ENCODE results near the gene NAGK.
"Not testable (repeated sequence)": the region's sequence is repeated elsewhere in the genome, so short reads cannot be mapped to it uniquely, and the experiment has no call there.

The NAGK gene

GRCh38 chr2:71070294-71071093 lies 2.0 kb downstream of the NAGK start:
- FAIRE-seq (peak; percentile 56), DNase-seq (ENCODE audit: insufficient read length, low spot score) (no peak)
- TF ChIP-seq TAF1 (IDR thresholded peaks at IDR 0.05; ENCODE audit: low read depth, low read length): no peak; the same call in 1 of the 2 replicates
- peak; percentile 59; the same call in 1 of the 2 replicates for TF ChIP-seq POLR2A (IDR thresholded peaks at IDR 0.05; ENCODE audit: low read depth, low read length)
- no peak for TF ChIP-seq SPI1 (IDR thresholded peaks at IDR 0.05; ENCODE audit: low read depth, low read length)
- TF ChIP-seq POU2F2 (IDR thresholded peaks at IDR 0.05; ENCODE audit: low read depth, low read length): no peak; the same call in 1 of the 2 replicates
- no peak for TF ChIP-seq POLR2AphosphoS5 (IDR thresholded peaks at IDR 0.05; ENCODE audit: low read depth, low read length)
- TF ChIP-seq PAX5 (IDR thresholded peaks at IDR 0.05; ENCODE audit: insufficient read depth, low read length, severe bottlenecking): peak; percentile 70

GRCh38 chr2:71071681-71072398 lies 3.4 kb downstream of the NAGK start:
- DNase-seq (ENCODE audit: insufficient read length, low spot score) (peak; percentile 62), FAIRE-seq (peak; percentile 83)
- peak; percentile 99 for TF ChIP-seq SPI1 (IDR thresholded peaks at IDR 0.05; ENCODE audit: low read depth, low read length)
- TF ChIP-seq POU2F2 (IDR thresholded peaks at IDR 0.05; ENCODE audit: low read depth, low read length): no peak
- peak; percentile 79 for TF ChIP-seq POLR2AphosphoS5 (IDR thresholded peaks at IDR 0.05; ENCODE audit: low read depth, low read length)
- no peak for TF ChIP-seq PAX5 (IDR thresholded peaks at IDR 0.05; ENCODE audit: insufficient read depth, low read length, severe bottlenecking)
- 0 out of 2 replicates have a peak, but pooled peaks have one; percentile 27 for TF ChIP-seq TAF1 (IDR thresholded peaks at IDR 0.05; ENCODE audit: low read depth, low read length)
- peak; percentile 71 for TF ChIP-seq POLR2A (IDR thresholded peaks at IDR 0.05; ENCODE audit: low read depth, low read length)

- FAIRE-seq (no peak), DNase-seq (ENCODE audit: insufficient read length, low spot score) (no peak)
- TF ChIP-seq PAX5 (IDR thresholded peaks at IDR 0.05; ENCODE audit: insufficient read depth, low read length, severe bottlenecking) (no peak), SPI1 (IDR thresholded peaks at IDR 0.05; ENCODE audit: low read depth, low read length) (no peak), TAF1 (IDR thresholded peaks at IDR 0.05; ENCODE audit: low read depth, low read length) (no peak), POLR2A (IDR thresholded peaks at IDR 0.05; ENCODE audit: low read depth, low read length) (no peak), POLR2AphosphoS5 (IDR thresholded peaks at IDR 0.05; ENCODE audit: low read depth, low read length) (no peak), POU2F2 (IDR thresholded peaks at IDR 0.05; ENCODE audit: low read depth, low read length) (no peak)
Observed at GRCh38 chr2:71072492-71072891, 4.0 kb downstream of the NAGK start.

- FAIRE-seq (peak; percentile 51), DNase-seq (ENCODE audit: insufficient read length, low spot score) (no peak)
- TF ChIP-seq TAF1 (IDR thresholded peaks at IDR 0.05; ENCODE audit: low read depth, low read length): no peak
- no peak for TF ChIP-seq PAX5 (IDR thresholded peaks at IDR 0.05; ENCODE audit: insufficient read depth, low read length, severe bottlenecking)
- no peak for TF ChIP-seq POLR2AphosphoS5 (IDR thresholded peaks at IDR 0.05; ENCODE audit: low read depth, low read length)
- TF ChIP-seq POLR2A (IDR thresholded peaks at IDR 0.05; ENCODE audit: low read depth, low read length): no peak
- TF ChIP-seq POU2F2 (IDR thresholded peaks at IDR 0.05; ENCODE audit: low read depth, low read length): no peak
- TF ChIP-seq SPI1 (IDR thresholded peaks at IDR 0.05; ENCODE audit: low read depth, low read length): no peak
Observed at GRCh38 chr2:71073475-71073874, 5.0 kb downstream of the NAGK start.

- no peak for TF ChIP-seq SPI1 (IDR thresholded peaks at IDR 0.05; ENCODE audit: low read depth, low read length)
- no peak for TF ChIP-seq POU2F2 (IDR thresholded peaks at IDR 0.05; ENCODE audit: low read depth, low read length)
- TF ChIP-seq POLR2A (IDR thresholded peaks at IDR 0.05; ENCODE audit: low read depth, low read length): no peak
- TF ChIP-seq PAX5 (IDR thresholded peaks at IDR 0.05; ENCODE audit: insufficient read depth, low read length, severe bottlenecking): no peak
- TF ChIP-seq POLR2AphosphoS5 (IDR thresholded peaks at IDR 0.05; ENCODE audit: low read depth, low read length): no peak
- TF ChIP-seq TAF1 (IDR thresholded peaks at IDR 0.05; ENCODE audit: low read depth, low read length): no peak
- FAIRE-seq (no peak), DNase-seq (ENCODE audit: insufficient read length, low spot score) (no peak)
Observed at GRCh38 chr2:71074893-71075395, 6.5 kb downstream of the NAGK start.

- TF ChIP-seq TAF1 (IDR thresholded peaks at IDR 0.05; ENCODE audit: low read depth, low read length) (no peak), SPI1 (IDR thresholded peaks at IDR 0.05; ENCODE audit: low read depth, low read length) (no peak), POU2F2 (IDR thresholded peaks at IDR 0.05; ENCODE audit: low read depth, low read length) (no peak), POLR2AphosphoS5 (IDR thresholded peaks at IDR 0.05; ENCODE audit: low read depth, low read length) (no peak), POLR2A (IDR thresholded peaks at IDR 0.05; ENCODE audit: low read depth, low read length) (no peak), PAX5 (IDR thresholded peaks at IDR 0.05; ENCODE audit: insufficient read depth, low read length, severe bottlenecking) (no peak)
- FAIRE-seq (no peak), DNase-seq (ENCODE audit: insufficient read length, low spot score) (no peak)
Observed at GRCh38 chr2:71078624-71079023, 10.2 kb downstream of the NAGK start.

GRCh38 chr2:71082402-71083252 lies 14.2 kb downstream of the NAGK start:
- FAIRE-seq (no peak), DNase-seq (ENCODE audit: insufficient read length, low spot score) (no peak)
- TF ChIP-seq POLR2A (IDR thresholded peaks at IDR 0.05; ENCODE audit: low read depth, low read length) (no peak; the same call in 1 of the 2 replicates), POLR2AphosphoS5 (IDR thresholded peaks at IDR 0.05; ENCODE audit: low read depth, low read length) (no peak), SPI1 (IDR thresholded peaks at IDR 0.05; ENCODE audit: low read depth, low read length) (0 out of 2 replicates have a peak, but pooled peaks have one; percentile 22)

GRCh38 chr2:71083297-71083696 lies 14.8 kb downstream of the NAGK start:
- FAIRE-seq; DNase-seq (ENCODE audit: insufficient read length, low spot score): not testable (repeated sequence)

- FAIRE-seq: peak; percentile 31
- DNase-seq (ENCODE audit: insufficient read length, low spot score): not testable (repeated sequence)
Observed at GRCh38 chr2:71083752-71084312, 15.4 kb downstream of the NAGK start.

- not testable (repeated sequence) for DNase-seq (ENCODE audit: insufficient read length, low spot score); FAIRE-seq
Observed at GRCh38 chr2:71085325-71086003, 17.0 kb downstream of the NAGK start.

GRCh38 chr2:71089475-71089874 lies 21.0 kb downstream of the NAGK start:
- FAIRE-seq: not testable (repeated sequence)

GRCh38 chr2:71091808-71092207 lies 23.4 kb downstream of the NAGK start:
- not testable (repeated sequence) for DNase-seq (ENCODE audit: insufficient read length, low spot score); FAIRE-seq

More at GRCh38 chr2:71089475-71089874, 21.0 kb downstream of the NAGK start:
- not testable (repeated sequence) for DNase-seq (ENCODE audit: insufficient read length, low spot score)

All from GM12891 (cell line).